ENCODE results near the gene CLEC2L.

The CLEC2L gene

GRCh38 chr7:139523199-139523941 lies at the start of gene CLEC2L:
Gene CLEC2L (plus strand): TSS chr7:139523685. CDS start chr7:139523928, 243 bp downstream.
- DNase-seq (ENCODE audit: low read depth, low spot score) = no peak

- no peak for DNase-seq (ENCODE audit: low read depth, low spot score)
Observed at GRCh38 chr7:139476139-139476538, 47.3 kb upstream of the CLEC2L start.

- DNase-seq (ENCODE audit: low read depth, low spot score) = no peak
Observed at GRCh38 chr7:139476891-139477290, 46.6 kb upstream of the CLEC2L start.

DNA sequence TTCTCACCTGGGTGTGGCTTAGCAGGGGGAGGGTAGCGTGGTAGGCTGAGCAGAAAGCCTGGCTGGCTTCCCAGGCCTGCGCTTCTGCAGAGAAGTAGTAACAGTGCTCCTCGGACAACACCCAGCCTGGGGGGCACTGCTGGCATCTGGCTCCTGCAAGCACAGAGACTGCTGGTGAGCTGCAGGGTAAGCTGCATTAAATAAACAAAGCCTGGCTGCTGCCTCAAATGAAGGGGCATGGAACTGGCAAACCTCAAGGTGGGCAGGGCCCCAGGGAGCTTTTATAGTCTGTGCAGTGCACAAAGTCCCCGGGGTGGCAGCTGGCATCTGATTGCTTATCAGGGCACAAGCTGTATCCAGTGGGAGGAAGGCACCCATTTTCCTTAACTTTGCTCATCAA lies 43.9 kb upstream of the CLEC2L start:
- DNase-seq (ENCODE audit: low read depth, low spot score) = no peak

GRCh38 chr7:139481364-139481763 lies 42.1 kb upstream of the CLEC2L start:
- DNase-seq (ENCODE audit: low read depth, low spot score) = no peak

DNA sequence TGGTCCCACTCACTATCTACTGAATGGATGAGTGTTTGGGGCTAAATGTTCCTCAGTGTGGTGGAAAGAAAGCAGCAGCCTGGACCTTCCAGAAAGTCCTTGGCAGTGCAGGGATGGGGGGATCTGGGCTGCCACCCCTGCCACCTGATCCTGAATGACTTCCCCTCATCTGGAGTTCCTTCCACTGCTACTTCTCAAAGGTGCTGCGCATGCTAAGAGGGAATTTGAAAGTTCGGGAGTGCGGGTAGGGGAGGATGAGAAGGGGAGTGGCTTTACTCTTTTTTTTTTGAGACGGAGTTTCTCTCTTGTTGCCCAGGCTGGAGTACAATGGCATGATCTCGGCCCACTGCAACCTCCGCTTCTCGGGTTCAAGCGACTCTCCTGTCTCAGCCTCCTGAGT lies 41.4 kb upstream of the CLEC2L start:
- no peak for DNase-seq (ENCODE audit: low read depth, low spot score)

GRCh38 chr7:139482662-139483466 lies 40.6 kb upstream of the CLEC2L start:
- DNase-seq (ENCODE audit: low read depth, low spot score) = no peak

- no peak for DNase-seq (ENCODE audit: low read depth, low spot score)
Observed at GRCh38 chr7:139487366-139488080, 36.0 kb upstream of the CLEC2L start.

DNA sequence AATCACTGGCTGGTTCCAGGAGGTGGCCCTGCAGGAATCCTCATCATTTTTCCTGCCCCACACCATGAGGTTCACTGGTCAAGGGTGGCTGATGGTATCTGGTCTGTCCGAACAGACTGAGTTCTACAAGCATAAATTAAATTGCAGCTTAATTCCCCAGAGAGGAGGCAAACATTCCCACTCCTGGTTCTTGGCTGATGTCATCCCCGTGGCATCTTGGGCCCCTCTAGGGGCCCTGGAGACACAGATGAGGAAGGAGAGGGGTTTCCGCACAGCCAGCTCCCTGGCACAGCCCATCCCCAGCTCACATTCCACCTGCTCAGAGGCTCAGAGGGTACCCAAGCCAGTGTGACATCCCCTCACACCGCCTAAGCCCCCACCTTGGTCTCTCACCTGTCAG lies 34.7 kb upstream of the CLEC2L start:
- no peak for DNase-seq (ENCODE audit: low read depth, low spot score)

- no peak for DNase-seq (ENCODE audit: low read depth, low spot score)
Observed at GRCh38 chr7:139490130-139490529, 33.4 kb upstream of the CLEC2L start.

GRCh38 chr7:139492293-139492692 lies 31.2 kb upstream of the CLEC2L start:
- no peak for DNase-seq (ENCODE audit: low read depth, low spot score)

DNA sequence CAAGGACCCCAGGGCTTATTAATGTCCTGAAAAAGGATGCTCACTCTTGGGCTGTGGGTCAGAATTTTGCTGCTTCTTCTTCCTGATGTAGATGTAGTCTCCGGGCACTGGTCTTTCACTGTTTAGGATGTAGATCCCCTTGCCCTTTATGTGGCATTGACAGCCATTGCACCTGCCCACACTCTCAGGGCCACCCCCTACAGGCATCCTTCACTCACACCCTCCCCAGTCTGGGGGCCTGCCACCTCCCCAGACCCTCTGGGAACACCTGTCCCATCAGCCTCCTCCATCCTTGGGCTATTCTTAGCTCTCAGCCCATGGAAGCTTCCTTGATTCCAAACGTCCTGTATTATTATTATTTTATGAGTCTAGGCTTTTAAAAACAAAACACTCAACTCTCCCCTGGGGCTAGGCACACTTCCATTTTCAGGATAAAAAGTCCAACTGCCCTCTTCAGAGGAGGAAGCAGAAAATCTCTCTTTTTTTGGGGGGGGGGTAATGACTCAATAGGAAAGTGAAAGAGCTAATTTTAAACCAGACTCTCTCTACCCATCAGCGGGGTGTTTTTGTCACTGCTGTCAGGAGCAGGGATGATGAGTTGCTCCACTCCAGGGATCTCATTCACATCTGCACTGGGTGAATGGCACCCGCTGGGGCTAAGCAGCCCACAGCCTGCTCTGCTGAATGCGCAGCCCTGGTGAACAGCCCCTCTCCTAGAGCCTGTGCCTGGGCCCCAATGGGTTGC lies 28.5 kb upstream of the CLEC2L start:
- no peak for DNase-seq (ENCODE audit: low read depth, low spot score)

DNA sequence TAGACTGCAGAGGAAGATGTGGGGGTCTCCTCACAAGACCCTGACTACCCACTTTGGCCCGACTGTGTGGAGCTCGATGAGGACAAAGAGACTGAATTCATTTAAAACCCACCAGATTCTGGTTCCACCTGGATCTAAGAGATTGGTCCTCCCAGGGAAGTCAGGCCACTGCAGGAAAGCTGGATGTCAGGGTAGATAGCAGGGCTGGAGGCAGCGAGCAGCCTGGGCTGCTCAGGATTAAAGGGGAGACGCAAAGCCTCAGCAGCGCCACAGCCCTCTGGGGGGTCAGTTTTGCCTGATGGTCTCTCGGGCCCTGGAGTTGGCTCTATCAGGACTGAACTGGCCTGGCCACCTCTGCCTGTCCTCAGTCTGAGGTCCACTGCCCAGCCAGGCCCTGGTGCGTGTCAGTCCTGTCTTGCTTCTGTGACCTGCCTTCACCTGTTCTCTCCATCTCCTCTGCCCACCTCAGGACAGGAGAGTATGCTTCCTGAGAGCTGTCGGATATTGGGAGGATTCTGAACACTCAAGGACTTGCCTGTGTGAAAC lies 27.8 kb upstream of the CLEC2L start:
- DNase-seq (ENCODE audit: low read depth, low spot score) = no peak

DNA sequence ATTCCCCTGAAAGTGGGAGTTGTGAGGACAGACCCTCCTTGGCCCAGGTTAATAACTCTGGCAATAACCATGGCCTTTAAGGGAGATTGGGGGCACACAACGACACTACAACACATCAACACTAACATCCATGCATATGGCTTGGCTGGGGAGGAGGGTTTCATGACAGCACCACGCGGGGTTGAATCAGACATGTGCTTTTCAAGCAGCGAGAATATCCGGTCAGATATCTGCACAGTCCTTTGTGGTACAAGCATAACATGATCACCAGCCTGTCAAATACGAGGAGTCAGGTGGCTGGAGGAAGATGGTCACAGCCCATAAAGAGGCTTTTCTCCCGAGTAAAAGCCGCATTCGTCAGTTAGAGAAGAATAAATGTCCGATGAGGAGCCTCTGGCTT lies 27.0 kb upstream of the CLEC2L start:
- no peak for DNase-seq (ENCODE audit: low read depth, low spot score)

GRCh38 chr7:139500770-139501138 lies 22.7 kb upstream of the CLEC2L start:
- DNase-seq (ENCODE audit: low read depth, low spot score) = no peak

- DNase-seq (ENCODE audit: low read depth, low spot score) = no peak
Observed at GRCh38 chr7:139502226-139502625, 21.3 kb upstream of the CLEC2L start.

- DNase-seq (ENCODE audit: low read depth, low spot score) = no peak
Observed at GRCh38 chr7:139505563-139505962, 17.9 kb upstream of the CLEC2L start.

GRCh38 chr7:139509535-139509934 lies 13.9 kb upstream of the CLEC2L start:
- no peak for DNase-seq (ENCODE audit: low read depth, low spot score)

GRCh38 chr7:139511315-139511714 lies 12.2 kb upstream of the CLEC2L start:
- DNase-seq (ENCODE audit: low read depth, low spot score) = no peak

GRCh38 chr7:139515266-139515665 lies 8.2 kb upstream of the CLEC2L start:
- no peak for DNase-seq (ENCODE audit: low read depth, low spot score)

- no peak for DNase-seq (ENCODE audit: low read depth, low spot score)
Observed at GRCh38 chr7:139521439-139521838, 2.0 kb upstream of the CLEC2L start.

- no peak for DNase-seq (ENCODE audit: low read depth, low spot score)
Observed at GRCh38 chr7:139522830-139523198, 671 bp upstream of the CLEC2L start.
